HEK293 (cell line): ENCODE measurements around the gene HSD17B12.

Source experiments
- CTCF ChIA-PET: fragments of 350-600 bp; formaldehyde crosslinking; extraction: SDS; loops from one replicate; lab custom pipeline; 2021; ENCODE audit warnings: antibody characterized with exemption; lab: Yijun Ruan, JAX
- POLR2A ChIA-PET: fragments of 300-600 bp; formaldehyde crosslinking; extraction: SDS; loops from one replicate; lab custom pipeline; 2020; ENCODE audit warnings: antibody characterized with exemption, inconsistent platforms; lab: Yijun Ruan, JAX
- H3K27ac ChIP-seq: fragments of 200-500 bp; sonication (Bioruptor generic); 2 replicates; pipeline ENCODE4 v1.5.1; 2014; ENCODE audit warnings: low read depth, low read length, control low read depth, inconsistent platforms; ENCODE audit errors: extremely low read depth
- H3K36me3 ChIP-seq, 2 experiments: fragments of 200-500 bp in 1 of 2; sonication (Bioruptor generic) in 1 of 2; 1 replicate in 1 of 2; 2 replicates in 1 of 2; pipeline ENCODE4 v1.5.1; 2014 to 2017; ENCODE audit warnings: inconsistent platforms in 2 of 2, low read length in 2 of 2; ENCODE audit not compliant: control insufficient read depth in 2 of 2, insufficient read depth in 1 of 2
- H3K4me1 ChIP-seq: fragments of 200-500 bp; sonication (Bioruptor generic); 2 replicates; pipeline ENCODE4 v1.5.1; 2014; ENCODE audit warnings: mild to moderate bottlenecking, low read length, inconsistent platforms; ENCODE audit not compliant: control insufficient read depth, insufficient read depth
- H3K4me3 ChIP-seq: 2 replicates; pipeline ENCODE4 v1.5.1; 2011; ENCODE audit warnings: low read depth, mild to moderate bottlenecking, control low read depth, low read length, moderate library complexity
- H3K9me3 ChIP-seq: fragments of 200-500 bp; sonication (Bioruptor generic); 2 replicates; pipeline ENCODE4 v1.5.1; 2014; ENCODE audit warnings: low read depth, low read length, inconsistent platforms; ENCODE audit not compliant: control insufficient read depth, insufficient read depth
- FEZF1 ChIP-seq: fragments of 450-650 bp; formaldehyde crosslinking; IDR thresholded peaks from 2 replicates; pipeline ENCODE4 v1.5.1; 2016; ENCODE audit warnings: missing biosample characterization, missing genetic modification characterization
- GFI1B ChIP-seq: fragments of 450-650 bp; formaldehyde crosslinking; IDR thresholded peaks from 2 replicates; pipeline ENCODE4 v1.5.1; 2016; ENCODE audit warnings: missing biosample characterization, missing genetic modification characterization
- ZBTB8A ChIP-seq: fragments of 450-650 bp; formaldehyde crosslinking; IDR thresholded peaks from 2 replicates; pipeline ENCODE4 v1.5.1; 2016; ENCODE audit warnings: missing biosample characterization, missing genetic modification characterization
- ZFP37 ChIP-seq: fragments of 450-650 bp; formaldehyde crosslinking; IDR thresholded peaks from 2 replicates; pipeline ENCODE4 v1.5.1; 2016; ENCODE audit warnings: missing biosample characterization, missing genetic modification characterization
- ZNF133 ChIP-seq: fragments of 450-650 bp; formaldehyde crosslinking; IDR thresholded peaks from 2 replicates; pipeline ENCODE4 v1.5.1; 2016; ENCODE audit warnings: missing biosample characterization, missing genetic modification characterization
- ZNF138 ChIP-seq: fragments of 450-650 bp; formaldehyde crosslinking; IDR thresholded peaks from 2 replicates; pipeline ENCODE4 v1.5.1; 2016; ENCODE audit warnings: missing biosample characterization, missing genetic modification characterization, borderline replicate concordance
- ZNF202 ChIP-seq: fragments of 450-650 bp; formaldehyde crosslinking; IDR thresholded peaks from 2 replicates; pipeline ENCODE4 v1.5.1; 2016; ENCODE audit warnings: missing biosample characterization, missing genetic modification characterization, borderline replicate concordance
- ZNF223 ChIP-seq: fragments of 450-650 bp; formaldehyde crosslinking; IDR thresholded peaks from 2 replicates; pipeline ENCODE4 v1.5.1; 2016; ENCODE audit warnings: missing biosample characterization, missing genetic modification characterization
- ZNF274 ChIP-seq, 2 experiments: fragments of 200-500 bp in 1 of 2; fragments of 450-650 bp in 1 of 2; sonication (Bioruptor generic) in 1 of 2; formaldehyde crosslinking in 1 of 2; IDR thresholded peaks; 2 replicates each; pipeline versions ENCODE4 v1.5.1 to v1.6.1; 2014 to 2016; ENCODE audit warnings: borderline replicate concordance in 1 of 2, inconsistent platforms in 1 of 2, low read length in 1 of 2, missing biosample characterization in 1 of 2, missing genetic modification characterization in 1 of 2
- ZNF416 ChIP-seq: fragments of 450-650 bp; formaldehyde crosslinking; IDR thresholded peaks from 2 replicates; pipeline ENCODE4 v1.5.1; 2016; ENCODE audit warnings: missing biosample characterization, missing genetic modification characterization
- ZNF423 ChIP-seq: fragments of 450-650 bp; formaldehyde crosslinking; IDR thresholded peaks from 2 replicates; pipeline ENCODE4 v1.5.1; 2016; ENCODE audit warnings: missing biosample characterization, missing genetic modification characterization
- ZNF426 ChIP-seq: fragments of 450-650 bp; formaldehyde crosslinking; IDR thresholded peaks from 2 replicates; pipeline ENCODE4 v1.5.1; 2017; ENCODE audit warnings: missing biosample characterization, missing genetic modification characterization, mild to moderate bottlenecking, inconsistent platforms, moderate library complexity
- ZNF629 ChIP-seq: fragments of 450-650 bp; formaldehyde crosslinking; IDR thresholded peaks from 2 replicates; pipeline ENCODE4 v1.5.1; 2017; ENCODE audit warnings: missing biosample characterization, missing genetic modification characterization
- ZNF660 ChIP-seq: fragments of 450-650 bp; IDR thresholded peaks from 2 replicates; pipeline ENCODE4 v1.5.1; 2018; ENCODE audit warnings: missing biosample characterization, mild to moderate bottlenecking, missing genetic modification characterization
- ZSCAN16 ChIP-seq: fragments of 450-650 bp; formaldehyde crosslinking; IDR thresholded peaks from 2 replicates; pipeline ENCODE4 v1.5.1; 2016; ENCODE audit warnings: missing biosample characterization, missing genetic modification characterization
- ZSCAN23 ChIP-seq: fragments of 450-650 bp; formaldehyde crosslinking; IDR thresholded peaks from 2 replicates; pipeline ENCODE4 v1.5.1; 2016; ENCODE audit warnings: missing biosample characterization, missing genetic modification characterization
- TF ChIP-seq, protein P1 (sequence below): fragments of 450-650 bp; formaldehyde crosslinking; conservative IDR thresholded peaks from 2 replicates; pipeline ENCODE4 v1.5.1; 2016; ENCODE audit warnings: low read depth, missing biosample characterization, missing genetic modification characterization
- TF ChIP-seq, protein P2 (sequence below): fragments of 450-650 bp; formaldehyde crosslinking; IDR thresholded peaks from 2 replicates; pipeline ENCODE4 v1.5.1; 2016; ENCODE audit warnings: missing biosample characterization, missing genetic modification characterization, borderline replicate concordance
- TF ChIP-seq, protein P3 (sequence below): fragments of 450-650 bp; formaldehyde crosslinking; IDR thresholded peaks from 2 replicates; pipeline ENCODE4 v1.5.1; 2016; ENCODE audit warnings: missing biosample characterization, missing genetic modification characterization

Gene HSD17B12

DNA sequence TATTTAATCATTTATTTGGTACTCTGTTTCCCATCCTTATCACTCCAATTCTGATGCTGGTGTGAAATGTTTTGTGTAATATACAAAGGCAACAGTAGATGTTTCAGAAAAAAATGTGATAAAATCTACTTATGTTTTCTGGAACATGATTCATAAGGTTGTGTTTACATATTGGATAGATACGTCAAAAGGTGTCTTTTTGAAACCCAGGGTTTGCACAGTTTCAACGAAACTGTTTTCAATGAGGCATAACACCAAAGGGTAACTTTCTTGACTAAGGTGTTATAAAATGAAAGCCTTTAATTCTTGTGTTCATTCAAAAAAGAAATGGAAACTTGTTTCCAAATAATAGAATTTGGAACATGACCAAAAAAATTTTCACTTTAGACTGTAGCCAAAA, 33.8 kb upstream of the HSD17B12 start:
- ChIA-PET POLR2A (no interaction called here), CTCF (interaction anchor here (0.5 to 0.6 kb wide), 2 partner anchors 13 to 39 kb away, joined by 3 read pairs; no protein-coding TSS in a partner anchor)
- no peaks in the 10 kb centered on the region for H3K4me1 ChIP-seq
- no peaks in the 10 kb centered on the region for H3K9me3 ChIP-seq
- TF ChIP-seq ZNF416 (tag by site-specific recombination) (no peak), ZNF423 (tag by site-specific recombination) (no peak), FEZF1 (tag by site-specific recombination) (no peak), ZNF138 (tag by site-specific recombination) (no peak), ZNF274 (IDR thresholded peaks at IDR 0.05; ENCODE audit: low read length) (no peak), ZNF274 (tag by site-specific recombination; IDR thresholded peaks at IDR 0.05; ENCODE audit: borderline replicate concordance) (no peak), GFI1B (tag by site-specific recombination) (no peak), ZNF223 (tag by site-specific recombination) (no peak), ZBTB8A (tag by site-specific recombination) (no peak), ZFP37 (no peak), ZNF202 (tag by site-specific recombination) (no peak), ZNF660 (tag by site-specific recombination) (no peak), ZNF629 (tag by site-specific recombination) (no peak), ZNF426 (tag by site-specific recombination) (no peak), ZNF133 (no peak), ZSCAN16 (tag by site-specific recombination) (no peak), ZSCAN23 (tag by site-specific recombination) (no peak)
- TF ChIP-seq, protein P1, sequence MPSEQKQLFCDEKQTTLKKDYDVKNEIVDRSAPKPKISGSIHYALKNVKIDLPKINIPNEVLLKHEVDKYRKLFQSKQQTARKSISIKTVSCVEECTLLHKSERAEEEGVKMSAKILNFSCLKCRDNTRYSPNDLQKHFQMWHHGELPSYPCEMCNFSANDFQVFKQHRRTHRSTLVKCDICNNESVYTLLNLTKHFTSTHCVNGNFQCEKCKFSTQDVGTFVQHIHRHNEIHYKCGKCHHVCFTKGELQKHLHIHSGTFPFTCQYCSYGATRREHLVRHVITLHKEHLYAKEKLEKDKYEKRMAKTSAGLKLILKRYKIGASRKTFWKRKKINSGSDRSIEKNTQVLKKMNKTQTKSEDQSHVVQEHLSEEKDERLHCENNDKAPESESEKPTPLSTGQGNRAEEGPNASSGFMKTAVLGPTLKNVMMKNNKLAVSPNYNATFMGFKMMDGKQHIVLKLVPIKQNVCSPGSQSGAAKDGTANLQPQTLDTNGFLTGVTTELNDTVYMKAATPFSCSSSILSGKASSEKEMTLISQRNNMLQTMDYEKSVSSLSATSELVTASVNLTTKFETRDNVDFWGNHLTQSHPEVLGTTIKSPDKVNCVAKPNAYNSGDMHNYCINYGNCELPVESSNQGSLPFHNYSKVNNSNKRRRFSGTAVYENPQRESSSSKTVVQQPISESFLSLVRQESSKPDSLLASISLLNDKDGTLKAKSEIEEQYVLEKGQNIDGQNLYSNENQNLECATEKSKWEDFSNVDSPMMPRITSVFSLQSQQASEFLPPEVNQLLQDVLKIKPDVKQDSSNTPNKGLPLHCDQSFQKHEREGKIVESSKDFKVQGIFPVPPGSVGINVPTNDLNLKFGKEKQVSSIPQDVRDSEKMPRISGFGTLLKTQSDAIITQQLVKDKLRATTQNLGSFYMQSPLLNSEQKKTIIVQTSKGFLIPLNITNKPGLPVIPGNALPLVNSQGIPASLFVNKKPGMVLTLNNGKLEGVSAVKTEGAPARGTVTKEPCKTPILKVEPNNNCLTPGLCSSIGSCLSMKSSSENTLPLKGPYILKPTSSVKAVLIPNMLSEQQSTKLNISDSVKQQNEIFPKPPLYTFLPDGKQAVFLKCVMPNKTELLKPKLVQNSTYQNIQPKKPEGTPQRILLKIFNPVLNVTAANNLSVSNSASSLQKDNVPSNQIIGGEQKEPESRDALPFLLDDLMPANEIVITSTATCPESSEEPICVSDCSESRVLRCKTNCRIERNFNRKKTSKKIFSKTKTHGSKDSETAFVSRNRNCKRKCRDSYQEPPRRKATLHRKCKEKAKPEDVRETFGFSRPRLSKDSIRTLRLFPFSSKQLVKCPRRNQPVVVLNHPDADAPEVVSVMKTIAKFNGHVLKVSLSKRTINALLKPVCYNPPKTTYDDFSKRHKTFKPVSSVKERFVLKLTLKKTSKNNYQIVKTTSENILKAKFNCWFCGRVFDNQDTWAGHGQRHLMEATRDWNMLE (tag by site-specific recombination): no peak
- TF ChIP-seq, protein P2, sequence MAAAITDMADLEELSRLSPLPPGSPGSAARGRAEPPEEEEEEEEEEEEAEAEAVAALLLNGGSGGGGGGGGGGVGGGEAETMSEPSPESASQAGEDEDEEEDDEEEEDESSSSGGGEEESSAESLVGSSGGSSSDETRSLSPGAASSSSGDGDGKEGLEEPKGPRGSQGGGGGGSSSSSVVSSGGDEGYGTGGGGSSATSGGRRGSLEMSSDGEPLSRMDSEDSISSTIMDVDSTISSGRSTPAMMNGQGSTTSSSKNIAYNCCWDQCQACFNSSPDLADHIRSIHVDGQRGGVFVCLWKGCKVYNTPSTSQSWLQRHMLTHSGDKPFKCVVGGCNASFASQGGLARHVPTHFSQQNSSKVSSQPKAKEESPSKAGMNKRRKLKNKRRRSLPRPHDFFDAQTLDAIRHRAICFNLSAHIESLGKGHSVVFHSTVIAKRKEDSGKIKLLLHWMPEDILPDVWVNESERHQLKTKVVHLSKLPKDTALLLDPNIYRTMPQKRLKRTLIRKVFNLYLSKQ (tag by site-specific recombination): no peak
- TF ChIP-seq, protein P3, sequence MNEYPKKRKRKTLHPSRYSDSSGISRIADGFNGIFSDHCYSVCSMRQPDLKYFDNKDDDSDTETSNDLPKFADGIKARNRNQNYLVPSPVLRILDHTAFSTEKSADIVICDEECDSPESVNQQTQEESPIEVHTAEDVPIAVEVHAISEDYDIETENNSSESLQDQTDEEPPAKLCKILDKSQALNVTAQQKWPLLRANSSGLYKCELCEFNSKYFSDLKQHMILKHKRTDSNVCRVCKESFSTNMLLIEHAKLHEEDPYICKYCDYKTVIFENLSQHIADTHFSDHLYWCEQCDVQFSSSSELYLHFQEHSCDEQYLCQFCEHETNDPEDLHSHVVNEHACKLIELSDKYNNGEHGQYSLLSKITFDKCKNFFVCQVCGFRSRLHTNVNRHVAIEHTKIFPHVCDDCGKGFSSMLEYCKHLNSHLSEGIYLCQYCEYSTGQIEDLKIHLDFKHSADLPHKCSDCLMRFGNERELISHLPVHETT (tag by site-specific recombination): no peak
- no peaks in the 10 kb centered on the region for H3K36me3 ChIP-seq
- no peak overlapping the region for H3K4me3 ChIP-seq
- H3K27ac ChIP-seq: no peak overlapping the region
